ENCODE data around the gene CCDC201. TPM values are rescaled to one million over a fixed set of nuclear protein-coding genes. Genes with fewer than 3 reads are reported as not detected.

Gene CCDC201
- polyA plus RNA-seq, 1 experiment, result not detected

Small RNAs within 50 kb of the gene (small RNA-seq; reads per million reads assigned to genes)
- gene RNU6-326P (ENCODE audit: insufficient read length, low read depth), result not detected

Other genes with a start within 250 kb of the CCDC201 start
- gene IGFBP1, start 15.4 kb upstream of the CCDC201 start, polyA plus RNA-seq (2011; rRNA removed), result 0.07 TPM in 1 of 2 replicates, not detected in the other
- gene IGFBP3, start 48.2 kb upstream of the CCDC201 start, polyA plus RNA-seq (2011; rRNA removed), result 169 and 220 TPM in 2 replicates

Measured in AG04450 (cell line).